Naive B cell (primary cell): ENCODE results near the gene STARD5. TPM values are rescaled to one million over a fixed set of nuclear protein-coding genes. Genes with fewer than 3 reads are reported as not detected.
"Not testable (repeated sequence)": the region's sequence is repeated elsewhere in the genome, so short reads cannot be mapped to it uniquely, and the experiment has no call there.

Experiments
- ATAC-seq, 2 donors: fragments of 150-1000 bp; cut with Tn5 transposase; 2 replicates each; pipeline ENCODE4 v1.10.0; 2021; ENCODE audit warnings: low read depth in 2 of 2, mild to moderate bottlenecking in 2 of 2, moderate library complexity in 2 of 2
- DNase-seq: peaks from one replicate; pipeline ENCODE4 v3.0.0; 2022
- H3K27ac Mint-ChIP-seq, 6 donors: one replicate each; pipeline ENCODE4 v1.8.0; 2020 to 2022; ENCODE audit warnings: mild to moderate bottlenecking in 6 of 6, mixed read lengths in 6 of 6, moderate library complexity in 5 of 6, inconsistent platforms in 2 of 6
- H3K27me3 Mint-ChIP-seq, 3 donors: one replicate each; pipeline ENCODE4 v1.8.0; 2021 to 2022; ENCODE audit warnings: mixed read lengths in 3 of 3, mild to moderate bottlenecking in 1 of 3
- H3K36me3 Mint-ChIP-seq, 2 donors: one replicate each; pipeline ENCODE4 v1.8.0; 2020 to 2022; ENCODE audit warnings: mixed read lengths in 2 of 2, inconsistent platforms in 1 of 2, mild to moderate bottlenecking in 1 of 2
- H3K4me1 Mint-ChIP-seq, 3 donors: one replicate each; pipeline ENCODE4 v1.8.0; 2020 to 2022; ENCODE audit warnings: mixed read lengths in 3 of 3, inconsistent platforms in 1 of 3, mild to moderate bottlenecking in 1 of 3, moderate library complexity in 1 of 3
- H3K4me3 Mint-ChIP-seq, 8 donors: one replicate each; pipeline ENCODE4 v1.8.0; 2020 to 2022; ENCODE audit warnings: mild to moderate bottlenecking in 8 of 8, mixed read lengths in 8 of 8, moderate library complexity in 8 of 8, inconsistent platforms in 2 of 8
- H3K9me3 Mint-ChIP-seq, 7 donors: one replicate each; pipeline ENCODE4 v1.8.0; 2020 to 2022; ENCODE audit warnings: mixed read lengths in 7 of 7, mild to moderate bottlenecking in 5 of 7, inconsistent platforms in 2 of 7, moderate library complexity in 1 of 7
- polyA plus RNA-seq, 6 donors: library from polyadenylated mRNA; unstranded; fragments of 300-500 nt; fragmentation: Illumina TruSeq; gene quantifications; one replicate each; pipeline ENCODE4 v1.2.3, GENCODE V29; 2021; ENCODE audit warnings: low read depth in 6 of 6

STARD5 gene
- polyA plus RNA-seq, 6 donors from 2014 or later: 5.1 to 9.6 (median 7.3) TPM

GRCh38 chr15:81333363-81333762 lies 9.4 kb upstream of the STARD5 start:
- H3K27ac Mint-ChIP-seq: peak overlapping the region in 3 of 6 donors; percentile 42 to 61 (median 47)
- H3K9me3 Mint-ChIP-seq: no peaks in the 10 kb centered on the region
- H3K27me3 Mint-ChIP-seq: no peaks in the 10 kb centered on the region
- no peaks in the 10 kb centered on the region for H3K36me3 Mint-ChIP-seq
- ATAC-seq: no peak
- no peak for DNase-seq
- H3K4me1 Mint-ChIP-seq: peaks cover 17 to 27% (median 18%) of the 10 kb centered on the region in 3 donors
- H3K4me3 Mint-ChIP-seq: no peak overlapping the region

- H3K36me3 Mint-ChIP-seq: no peaks in the 10 kb centered on the region
- ATAC-seq (no peak), DNase-seq (no peak)
- peak overlapping the region in 1 of 8 donors; percentile 3 for H3K4me3 Mint-ChIP-seq
- peak overlapping the region in 1 of 6 donors; percentile 86 for H3K27ac Mint-ChIP-seq
- no peaks in the 10 kb centered on the region for H3K9me3 Mint-ChIP-seq
- H3K4me1 Mint-ChIP-seq: peaks cover 17 to 27% (median 18%) of the 10 kb centered on the region in 3 donors
- H3K27me3 Mint-ChIP-seq: no peaks in the 10 kb centered on the region
Observed at GRCh38 chr15:81332326-81332725, 8.4 kb upstream of the STARD5 start.

- DNase-seq (no peak), ATAC-seq (no peak)
- H3K27ac Mint-ChIP-seq: peak overlapping the region in 5 of 6 donors; percentile 8 to 68 (median 44)
- H3K27me3 Mint-ChIP-seq: no peaks in the 10 kb centered on the region
- peaks cover 16 to 27% (median 17%) of the 10 kb centered on the region in 3 donors for H3K4me1 Mint-ChIP-seq
- H3K9me3 Mint-ChIP-seq: no peaks in the 10 kb centered on the region
- no peak overlapping the region for H3K4me3 Mint-ChIP-seq
- no peaks in the 10 kb centered on the region for H3K36me3 Mint-ChIP-seq
Observed at GRCh38 chr15:81331600-81331999, 7.7 kb upstream of the STARD5 start.

GRCh38 chr15:81331141-81331540 lies 7.2 kb upstream of the STARD5 start:
- H3K4me3 Mint-ChIP-seq: peak overlapping the region in 6 of 8 donors; percentile 37 to 57 (median 47)
- H3K36me3 Mint-ChIP-seq, DNase-seq, H3K27me3 Mint-ChIP-seq, H3K9me3 Mint-ChIP-seq, ATAC-seq: not testable (repeated sequence)
- peaks cover 12 to 27% (median 13%) of the 10 kb centered on the region in 3 donors for H3K4me1 Mint-ChIP-seq
- peak overlapping the region in 4 of 6 donors; percentile 8 to 79 (median 44) for H3K27ac Mint-ChIP-seq

GRCh38 chr15:81330366-81331090 lies 6.6 kb upstream of the STARD5 start:
- Mint-ChIP-seq H3K9me3 (no peaks in the 10 kb centered on the region), H3K4me3 (peak overlapping the region in 5 of 8 donors; percentile 37 to 57 (median 45)), H3K27ac (peak overlapping the region in 4 of 6 donors; percentile 26 to 79 (median 52)), H3K36me3 (no peaks in the 10 kb centered on the region), H3K4me1 (peaks cover 11 to 27% (median 13%) of the 10 kb centered on the region in 3 donors), H3K27me3 (no peaks in the 10 kb centered on the region)
- ATAC-seq (no peak), DNase-seq (no peak)

GRCh38 chr15:81329446-81329845 lies 5.5 kb upstream of the STARD5 start:
- Mint-ChIP-seq H3K36me3 (no peaks in the 10 kb centered on the region), H3K9me3 (no peaks in the 10 kb centered on the region), H3K4me3 (no peak overlapping the region), H3K27me3 (no peaks in the 10 kb centered on the region), H3K4me1 (peaks cover 20 to 37% (median 20%) of the 10 kb centered on the region in 3 donors), H3K27ac (peak overlapping the region in 2 of 6 donors; percentile 2 to 39)
- no peak for DNase-seq
- no peak for ATAC-seq

GRCh38 chr15:81327516-81327915 lies 3.6 kb upstream of the STARD5 start:
- no peak for ATAC-seq
- Mint-ChIP-seq H3K27ac (no peak overlapping the region), H3K9me3 (no peaks in the 10 kb centered on the region), H3K36me3 (no peaks in the 10 kb centered on the region), H3K27me3 (no peaks in the 10 kb centered on the region), H3K4me1 (peaks cover 27 to 41% (median 36%) of the 10 kb centered on the region in 3 donors), H3K4me3 (no peak overlapping the region)
- no peak for DNase-seq

GRCh38 chr15:81326466-81327212 lies 2.7 kb upstream of the STARD5 start:
- ATAC-seq: no peak
- H3K27ac Mint-ChIP-seq: peak overlapping the region in 2 of 6 donors; percentile 29 to 69
- no peaks in the 10 kb centered on the region for H3K36me3 Mint-ChIP-seq
- peak overlapping the region in 1 of 8 donors; percentile 56 for H3K4me3 Mint-ChIP-seq
- DNase-seq: no peak
- H3K4me1 Mint-ChIP-seq: peaks cover 31 to 43% (median 42%) of the 10 kb centered on the region in 3 donors
- no peaks in the 10 kb centered on the region for H3K9me3 Mint-ChIP-seq
- H3K27me3 Mint-ChIP-seq: no peaks in the 10 kb centered on the region

GRCh38 chr15:81323559-81323943 lies 390 bp downstream of the STARD5 start:
- Mint-ChIP-seq H3K36me3 (no peaks in the 10 kb centered on the region), H3K9me3 (no peaks in the 10 kb centered on the region), H3K4me1 (peaks cover 30 to 49% (median 44%) of the 10 kb centered on the region in 3 donors), H3K27me3 (no peaks in the 10 kb centered on the region), H3K27ac (peak overlapping the region; percentile 11 to 98 (median 84)), H3K4me3 (peak overlapping the region; percentile 86 to 99 (median 98))
- DNase-seq (no peak), ATAC-seq (no peak)

GRCh38 chr15:81322676-81323253 lies 1.2 kb downstream of the STARD5 start:
- Mint-ChIP-seq H3K9me3 (no peaks in the 10 kb centered on the region), H3K4me3 (peak overlapping the region; percentile 6 to 80 (median 60)), H3K4me1 (peaks cover 37 to 57% (median 52%) of the 10 kb centered on the region in 3 donors), H3K27ac (peak overlapping the region in 4 of 6 donors; percentile 7 to 56 (median 22)), H3K27me3 (no peaks in the 10 kb centered on the region), H3K36me3 (no peaks in the 10 kb centered on the region)
- ATAC-seq (no peak), DNase-seq (no peak)

GRCh38 chr15:81321667-81322066 lies 2.3 kb downstream of the STARD5 start:
- H3K36me3 Mint-ChIP-seq: no peaks in the 10 kb centered on the region
- H3K27me3 Mint-ChIP-seq: no peaks in the 10 kb centered on the region
- H3K4me1 Mint-ChIP-seq: peaks cover 45 to 68% (median 63%) of the 10 kb centered on the region in 3 donors
- no peaks in the 10 kb centered on the region for H3K9me3 Mint-ChIP-seq
- peak overlapping the region in 1 of 6 donors; percentile 56 for H3K27ac Mint-ChIP-seq
- no peak for ATAC-seq
- peak overlapping the region in 2 of 8 donors; percentile 56 to 69 for H3K4me3 Mint-ChIP-seq
- no peak for DNase-seq

- H3K36me3 Mint-ChIP-seq: no peaks in the 10 kb centered on the region
- H3K27ac Mint-ChIP-seq: peak overlapping the region; percentile 70 to 99 (median 93)
- H3K4me1 Mint-ChIP-seq: peaks cover 59 to 81% (median 76%) of the 10 kb centered on the region in 3 donors
- H3K27me3 Mint-ChIP-seq: no peaks in the 10 kb centered on the region
- H3K4me3 Mint-ChIP-seq: peak overlapping the region; percentile 1 to 68 (median 38)
- H3K9me3 Mint-ChIP-seq: no peaks in the 10 kb centered on the region
- DNase-seq (no peak), ATAC-seq (no peak)
Observed at GRCh38 chr15:81317642-81318017, 6.3 kb downstream of the STARD5 start.

GRCh38 chr15:81316267-81316666 lies 7.7 kb downstream of the STARD5 start:
- H3K36me3 Mint-ChIP-seq: no peaks in the 10 kb centered on the region

More at GRCh38 chr15:81316267-81316666, 7.7 kb downstream of the STARD5 start:
- ATAC-seq: no peak
- peak overlapping the region in 1 of 8 donors; percentile 20 for H3K4me3 Mint-ChIP-seq
- H3K9me3 Mint-ChIP-seq: no peaks in the 10 kb centered on the region
- H3K27me3 Mint-ChIP-seq: no peaks in the 10 kb centered on the region
- H3K4me1 Mint-ChIP-seq: peaks cover 69 to 87% (median 82%) of the 10 kb centered on the region in 3 donors
- no peak for DNase-seq
- peak overlapping the region; percentile 92 to 99 (median 96) for H3K27ac Mint-ChIP-seq
